HepG2 (cell line): Measurements from ENCODE around the gene SLIT3. TPM values are rescaled to one million over a fixed set of nuclear protein-coding genes. Genes with fewer than 3 reads are reported as not detected.

ENCODE experiments used
- ATAC-seq: fragments of 200-7000 bp; cut with Tn5 transposase; 3 replicates; pipeline ENCODE4 v1.9.1; 2020; ENCODE audit warnings: mild to moderate bottlenecking, moderate library complexity
- BruUV-seq: library from RNA; stranded (reverse); fragments of 400-500 nt; replicated peaks from 2 replicates; lab custom pipeline; 2021; lab: Mats Ljungman, UMichigan
- CTCF ChIA-PET: fragments of 300-600 bp; formaldehyde crosslinking; extraction: SDS; loops from one replicate; lab custom pipeline; 2021; ENCODE audit warnings: low total read pairs, inconsistent platforms, low intra/inter-chr PET ratio; lab: Yijun Ruan, JAX
- POLR2A ChIA-PET: fragments of 350-600 bp; sonication (Branson Sonifier 250); formaldehyde crosslinking; loops from one replicate; lab custom pipeline; 2020; ENCODE audit warnings: antibody characterized with exemption, inconsistent platforms; lab: Yijun Ruan, JAX
- DNase-seq: peaks from one replicate; pipeline ENCODE4 v3.0.0-alpha.2; 2015; ENCODE audit warnings: low spot score
- FAIRE-seq: peaks from 3 replicates; lab custom pipeline; 2011; peaks lifted over from hg19 to GRCh38; lab: Jason Lieb, UNC
- H2AFZ ChIP-seq: one replicate; pipeline ENCODE4 v1.6.1; 2011; ENCODE audit warnings: low read length, inconsistent platforms
- H3K27ac ChIP-seq: fragments of 300-600 bp; 3 replicates; pipeline ENCODE4 v1.8.0; 2011; ENCODE audit warnings: mixed run types, mild to moderate bottlenecking, mixed read lengths, low read length, inconsistent platforms; ENCODE audit not compliant: insufficient read depth; ENCODE audit errors: extremely low read length
- H3K27me3 ChIP-seq, 2 experiments: fragments of 200-600 bp in 1 of 2; 2 replicates in 1 of 2; 3 replicates in 1 of 2; pipeline versions ENCODE4 v1.6.0 to v1.8.0; 2011; ENCODE audit warnings: low read length in 2 of 2, mild to moderate bottlenecking in 2 of 2, moderate library complexity in 2 of 2, inconsistent platforms in 1 of 2; ENCODE audit not compliant: insufficient read depth in 2 of 2, control insufficient read depth in 1 of 2
- H3K36me3 ChIP-seq, 2 experiments: fragments of 200-600 bp in 1 of 2; replicated peaks in 1 of 2; 2 replicates in 1 of 2; 3 replicates in 1 of 2; pipeline versions ENCODE4 v1.5.1 to v1.8.0; 2011; ENCODE audit warnings: low read length in 2 of 2, inconsistent platforms in 1 of 2; ENCODE audit not compliant: insufficient read depth in 2 of 2, control insufficient read depth in 1 of 2
- H3K4me1 ChIP-seq: 2 replicates; pipeline ENCODE4 v1.5.1; 2012; ENCODE audit warnings: low read length, inconsistent platforms; ENCODE audit not compliant: insufficient read depth
- H3K4me2 ChIP-seq: 2 replicates; pipeline ENCODE4 v1.6.0; 2011; ENCODE audit warnings: low read depth, low read length, inconsistent platforms
- H3K4me3 ChIP-seq, 3 experiments: fragments of 200-600 bp in 1 of 3; sonication (generic), shearing (Covaris generic) in 1 of 3; replicated peaks in 1 of 3; 2 replicates each; pipeline ENCODE4 v1.5.1; 2011 to 2016; ENCODE audit warnings: low read length in 3 of 3, inconsistent platforms in 2 of 3, low read depth in 2 of 3, mild to moderate bottlenecking in 2 of 3, control low read depth in 1 of 3, mixed read lengths in 1 of 3; ENCODE audit not compliant: insufficient read depth in 1 of 3
- H3K79me2 ChIP-seq: one replicate; pipeline ENCODE4 v1.6.1; 2011; ENCODE audit warnings: low read length, inconsistent platforms; ENCODE audit not compliant: insufficient read depth
- H3K9ac ChIP-seq: 2 replicates; pipeline ENCODE4 v1.6.0; 2011; ENCODE audit warnings: mild to moderate bottlenecking, low read depth, low read length, inconsistent platforms; ENCODE audit not compliant: insufficient read depth
- H3K9me3 ChIP-seq: 2 replicates; pipeline ENCODE4 v1.5.1; 2012; ENCODE audit warnings: mild to moderate bottlenecking, low read length
- H4K20me1 ChIP-seq: 2 replicates; pipeline ENCODE4 v1.6.0; 2011; ENCODE audit warnings: inconsistent platforms, mild to moderate bottlenecking, low read length, moderate library complexity; ENCODE audit not compliant: insufficient read depth
- ARID2 ChIP-seq: sonication (generic); formaldehyde crosslinking; IDR thresholded peaks from 2 replicates; pipeline ENCODE4 v1.8.1; 2022; ENCODE audit warnings: mild to moderate bottlenecking, missing genetic modification reagents, borderline replicate concordance
- CENPX ChIP-seq: sonication (generic); formaldehyde crosslinking; IDR thresholded peaks from 2 replicates; pipeline ENCODE4 v1.9.0; 2021; ENCODE audit warnings: mild to moderate bottlenecking, missing genetic modification reagents, moderate library complexity
- CHCHD3 ChIP-seq: sonication (generic); formaldehyde crosslinking; IDR thresholded peaks from 2 replicates; pipeline ENCODE4 v1.8.0; 2022; ENCODE audit warnings: mild to moderate bottlenecking, missing genetic modification reagents, moderate library complexity
- IKZF4 ChIP-seq: sonication (generic); formaldehyde crosslinking; IDR thresholded peaks from 2 replicates; pipeline ENCODE4 v1.5.1; 2020; ENCODE audit warnings: borderline replicate concordance, mild to moderate bottlenecking, low read depth, missing genetic modification reagents; ENCODE audit errors: not compliant biosample characterization
- MAFG ChIP-seq: sonication (generic); formaldehyde crosslinking; IDR thresholded peaks from 2 replicates; pipeline ENCODE4 v1.5.1; 2020; ENCODE audit warnings: mild to moderate bottlenecking, missing genetic modification reagents
- MEIS1 ChIP-seq: sonication (generic); formaldehyde crosslinking; IDR thresholded peaks from 2 replicates; pipeline ENCODE4 v1.9.0; 2021; ENCODE audit warnings: mild to moderate bottlenecking, missing genetic modification reagents, moderate library complexity, borderline replicate concordance
- SIN3A ChIP-seq: IDR thresholded peaks from 2 replicates; pipeline ENCODE4 v1.6.1; 2011; ENCODE audit warnings: low read depth, mild to moderate bottlenecking, control low read depth, low read length, borderline replicate concordance
- SMAD9 ChIP-seq: sonication (generic); formaldehyde crosslinking; IDR thresholded peaks from 2 replicates; pipeline ENCODE4 v1.5.1; 2020; ENCODE audit warnings: mild to moderate bottlenecking, missing genetic modification reagents
- SPEN ChIP-seq: sonication (generic); formaldehyde crosslinking; IDR thresholded peaks from 2 replicates; pipeline ENCODE4 v1.5.1; 2020; ENCODE audit warnings: low read depth, mild to moderate bottlenecking, missing genetic modification reagents
- WIZ ChIP-seq: sonication (generic); formaldehyde crosslinking; IDR thresholded peaks from 2 replicates; pipeline ENCODE4 v1.5.1; 2020; ENCODE audit warnings: mild to moderate bottlenecking, missing genetic modification reagents
- ZNF160 ChIP-seq: sonication (generic); formaldehyde crosslinking; IDR thresholded peaks from 2 replicates; pipeline ENCODE4 v1.8.0; 2022; ENCODE audit warnings: mild to moderate bottlenecking, inconsistent platforms, missing genetic modification reagents
- WGBS: methylation state at CpG from one replicate; pipeline ENCODE4 v1.1.6; 2017; ENCODE audit warnings: low lambda C conversion rate; 5-methylcytosine and 5-hydroxymethylcytosine counted together
- in situ Hi-C: cut with HindIII; loops from 2 replicates; pipeline ENCODE4 v1.10.0; 2017; ENCODE audit warnings: low pct_unique_long_range_greater_than_20kb; ENCODE audit not compliant: extremely low pct_ligation_motif_present
- intact Hi-C: fragments of 100-400 bp; cut with micrococcal nuclease; formaldehyde crosslinking; loops from one replicate; pipeline ENCODE4 v1.10.0; 2022; ENCODE audit not compliant: unreplicated experiment
- polyA plus RNA-seq, 8 experiments: library from polyadenylated mRNA; depleted of rRNA in 3 of 8; stranded (reverse) in 7 of 8; unstranded in 1 of 8; fragments of >200 nt; fragmentation: Illumina TruSeq in 4 of 8; extraction: Trizol in 4 of 8; gene quantifications; 2 replicates each; pipeline versions ENCODE4 v1.2.1 to v1.2.3, GENCODE V29; 2011 to 2016; ENCODE audit warnings: low read depth in 4 of 8, missing spikeins in 1 of 8, mixed read lengths in 1 of 8; ENCODE audit not compliant: insufficient read depth in 1 of 8
- total RNA-seq, 5 experiments: library from RNA; depleted of rRNA; stranded (reverse); fragments of >200 nt; fragmentation: Illumina TruSeq; extraction: Trizol; gene quantifications; 2 replicates each; pipeline ENCODE4 v1.2.3, GENCODE V29; 2016; ENCODE audit warnings: low read depth in 1 of 5
- TF ChIP-seq, protein P1 (sequence below): sonication (generic); formaldehyde crosslinking; IDR thresholded peaks from 2 replicates; pipeline ENCODE4 v1.9.0; 2022; ENCODE audit warnings: missing genetic modification reagents, mild to moderate bottlenecking, borderline replicate concordance

Gene SLIT3
- total and polyA plus RNA-seq, 2 of the 13 experiments (the other 11 are each of a cell fraction or from before 2014, with no cell fraction given), result not detected

- ATAC-seq (no peak), FAIRE-seq (no peak), DNase-seq (no peak)
- H3K9me3 ChIP-seq, result no peaks in the 10 kb centered on the region
- H3K9ac ChIP-seq, result no peak overlapping the region
- BruUV-seq, result no TSS peak
- H3K4me1 ChIP-seq, result no peaks in the 10 kb centered on the region
- in situ Hi-C loops, result no loop called here
- H3K4me3 ChIP-seq, result no peak overlapping the region
- no peaks in the 10 kb centered on the region for H3K36me3 ChIP-seq
- H2AFZ ChIP-seq, result no peak overlapping the region
- H4K20me1 ChIP-seq, result no peaks in the 10 kb centered on the region
- ChIA-PET POLR2A (no interaction called here), CTCF (no interaction called here)
- intact Hi-C loops, result no loop called here
- no peaks in the 10 kb centered on the region for H3K79me2 ChIP-seq
- H3K27ac ChIP-seq, result no peak overlapping the region
- no peak overlapping the region for H3K4me2 ChIP-seq
- 22% methylated on average over 5 of the region's 7 CpGs for WGBS
- H3K27me3 ChIP-seq, result peaks cover 6 to 38% of the 10 kb centered on the region in 2 experiments; a peak in 4 of 5 replicates
- no peak for TF ChIP-seq WIZ (CRISPR knock-in tag)
- no peak for TF ChIP-seq CHCHD3 (CRISPR knock-in tag)
- no peak for TF ChIP-seq MEIS1
- TF ChIP-seq CENPX (CRISPR knock-in tag), result no peak
- no peak for TF ChIP-seq ZNF160 (CRISPR knock-in tag)
- no peak for TF ChIP-seq MAFG (CRISPR knock-in tag)
- no peak for TF ChIP-seq SMAD9 (CRISPR knock-in tag)
- no peak for TF ChIP-seq IKZF4 (CRISPR knock-in tag)
- TF ChIP-seq SIN3A, result no peak
- no peak for TF ChIP-seq ARID2 (CRISPR knock-in tag)
- TF ChIP-seq, protein P1, sequence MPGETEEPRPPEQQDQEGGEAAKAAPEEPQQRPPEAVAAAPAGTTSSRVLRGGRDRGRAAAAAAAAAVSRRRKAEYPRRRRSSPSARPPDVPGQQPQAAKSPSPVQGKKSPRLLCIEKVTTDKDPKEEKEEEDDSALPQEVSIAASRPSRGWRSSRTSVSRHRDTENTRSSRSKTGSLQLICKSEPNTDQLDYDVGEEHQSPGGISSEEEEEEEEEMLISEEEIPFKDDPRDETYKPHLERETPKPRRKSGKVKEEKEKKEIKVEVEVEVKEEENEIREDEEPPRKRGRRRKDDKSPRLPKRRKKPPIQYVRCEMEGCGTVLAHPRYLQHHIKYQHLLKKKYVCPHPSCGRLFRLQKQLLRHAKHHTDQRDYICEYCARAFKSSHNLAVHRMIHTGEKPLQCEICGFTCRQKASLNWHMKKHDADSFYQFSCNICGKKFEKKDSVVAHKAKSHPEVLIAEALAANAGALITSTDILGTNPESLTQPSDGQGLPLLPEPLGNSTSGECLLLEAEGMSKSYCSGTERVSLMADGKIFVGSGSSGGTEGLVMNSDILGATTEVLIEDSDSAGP, result no peak
- TF ChIP-seq SPEN, result no peak
These were observed 545.3 kb downstream of the SLIT3 start for GRCh38 chr5:168755548-168756093.
